ENCODE results near the gene TESK1.
"Not testable (repeated sequence)": the region's sequence is repeated elsewhere in the genome, so short reads cannot be mapped to it uniquely, and the experiment has no call there.

TESK1 gene

GRCh38 chr9:35584681-35585080, 20.4 kb upstream of the TESK1 start:
- not testable (repeated sequence) for H3K27ac ChIP-seq (ENCODE audit: poor library complexity, severe bottlenecking); H3K27me3 ChIP-seq (ENCODE audit: insufficient read depth, poor library complexity, severe bottlenecking); H3K9me3 ChIP-seq (ENCODE audit: severe bottlenecking); DNase-seq (ENCODE audit: low spot score); ATAC-seq (ENCODE audit: low read depth); H3K36me3 ChIP-seq (ENCODE audit: low read depth); H3K4me3 ChIP-seq (ENCODE audit: severe bottlenecking); H3K4me1 ChIP-seq (ENCODE audit: insufficient read depth, poor library complexity, severe bottlenecking)

- H3K4me1 ChIP-seq (ENCODE audit: insufficient read depth, poor library complexity, severe bottlenecking); H3K4me3 ChIP-seq (ENCODE audit: severe bottlenecking); H3K9me3 ChIP-seq (ENCODE audit: severe bottlenecking); ATAC-seq (ENCODE audit: low read depth); H3K27me3 ChIP-seq (ENCODE audit: insufficient read depth, poor library complexity, severe bottlenecking); H3K36me3 ChIP-seq (ENCODE audit: low read depth); H3K27ac ChIP-seq (ENCODE audit: poor library complexity, severe bottlenecking); DNase-seq (ENCODE audit: low spot score): not testable (repeated sequence)
Measured at GRCh38 chr9:35588506-35588905, 16.6 kb upstream of the TESK1 start.

- Histone ChIP-seq H3K9me3 (ENCODE audit: severe bottlenecking) (peaks cover 5% of the 10 kb centered on the region), H3K36me3 (ENCODE audit: low read depth) (no peaks in the 10 kb centered on the region), H3K27me3 (ENCODE audit: insufficient read depth, poor library complexity, severe bottlenecking) (no peaks in the 10 kb centered on the region), H3K27ac (ENCODE audit: poor library complexity, severe bottlenecking) (no peak overlapping the region), H3K4me1 (ENCODE audit: insufficient read depth, poor library complexity, severe bottlenecking) (no peaks in the 10 kb centered on the region), H3K4me3 (ENCODE audit: severe bottlenecking) (no peak overlapping the region)
- TF ChIP-seq CTCF (IDR thresholded peaks at IDR 0.05; ENCODE audit: poor library complexity, severe bottlenecking): no peak
- DNase-seq (ENCODE audit: low spot score): no peak
- ATAC-seq (ENCODE audit: low read depth): no peak
Measured at GRCh38 chr9:35593581-35593980, 11.5 kb upstream of the TESK1 start.

- peaks cover 5% of the 10 kb centered on the region for H3K9me3 ChIP-seq (ENCODE audit: severe bottlenecking)
- no peaks in the 10 kb centered on the region for H3K4me1 ChIP-seq (ENCODE audit: insufficient read depth, poor library complexity, severe bottlenecking)
- DNase-seq (ENCODE audit: low spot score) (no peak), ATAC-seq (ENCODE audit: low read depth) (no peak)
- H3K27ac ChIP-seq (ENCODE audit: poor library complexity, severe bottlenecking): no peak overlapping the region
- no peaks in the 10 kb centered on the region for H3K27me3 ChIP-seq (ENCODE audit: insufficient read depth, poor library complexity, severe bottlenecking)
- no peak for TF ChIP-seq CTCF (IDR thresholded peaks at IDR 0.05; ENCODE audit: poor library complexity, severe bottlenecking)
- no peak overlapping the region for H3K4me3 ChIP-seq (ENCODE audit: severe bottlenecking)
- H3K36me3 ChIP-seq (ENCODE audit: low read depth): no peaks in the 10 kb centered on the region
Measured at GRCh38 chr9:35594471-35594870, 10.6 kb upstream of the TESK1 start.

GRCh38 chr9:35596907-35597306, 8.2 kb upstream of the TESK1 start:
- not testable (repeated sequence) for H3K4me1 ChIP-seq (ENCODE audit: insufficient read depth, poor library complexity, severe bottlenecking); H3K27me3 ChIP-seq (ENCODE audit: insufficient read depth, poor library complexity, severe bottlenecking); H3K27ac ChIP-seq (ENCODE audit: poor library complexity, severe bottlenecking); ATAC-seq (ENCODE audit: low read depth); DNase-seq (ENCODE audit: low spot score); H3K4me3 ChIP-seq (ENCODE audit: severe bottlenecking); H3K9me3 ChIP-seq (ENCODE audit: severe bottlenecking); H3K36me3 ChIP-seq (ENCODE audit: low read depth)

- no peak for ATAC-seq (ENCODE audit: low read depth)
- no peak for TF ChIP-seq CTCF (IDR thresholded peaks at IDR 0.05; ENCODE audit: poor library complexity, severe bottlenecking)
- H3K27ac ChIP-seq (ENCODE audit: poor library complexity, severe bottlenecking): no peak overlapping the region
- H3K27me3 ChIP-seq (ENCODE audit: insufficient read depth, poor library complexity, severe bottlenecking): no peaks in the 10 kb centered on the region
- no peak for DNase-seq (ENCODE audit: low spot score)
- H3K4me1 ChIP-seq (ENCODE audit: insufficient read depth, poor library complexity, severe bottlenecking): peaks cover 5% of the 10 kb centered on the region
- H3K36me3 ChIP-seq (ENCODE audit: low read depth): no peaks in the 10 kb centered on the region
- peaks cover under 1% of the 10 kb centered on the region for H3K9me3 ChIP-seq (ENCODE audit: severe bottlenecking)
- H3K4me3 ChIP-seq (ENCODE audit: severe bottlenecking): no peak overlapping the region
Measured at GRCh38 chr9:35598866-35599590, 6.0 kb upstream of the TESK1 start.
